Esophagus muscularis mucosa (tissue), 4 donors: Measurements from ENCODE around the gene UPK1B. TPM values are rescaled to one million over a fixed set of nuclear protein-coding genes. Genes with fewer than 3 reads are reported as not detected.

Source experiments
- DNase-seq: peaks from one replicate; pipeline ENCODE4 v3.0.0-alpha.2; 2017; ENCODE audit errors: extremely low spot score
- H3K27ac ChIP-seq, 4 donors: fragments of 200-600 bp; sonication (generic); replicated peaks in 1 of 4; 1 replicate in 3 of 4; 2 replicates in 1 of 4; pipeline ENCODE4 v1.5.1; 2016 to 2019; ENCODE audit warnings: mild to moderate bottlenecking in 1 of 4
- H3K27me3 ChIP-seq, 4 donors: fragments of 200-600 bp; sonication (generic); one replicate each; pipeline versions ENCODE4 v1.5.1 to v1.6.0; 2016 to 2019
- H3K36me3 ChIP-seq, 4 donors: fragments of 200-600 bp; sonication (generic); one replicate each; pipeline ENCODE4 v1.5.1; 2016 to 2019
- H3K4me1 ChIP-seq, 4 donors: fragments of 200-600 bp; sonication (generic); one replicate each; pipeline ENCODE4 v1.5.1; 2016 to 2019
- H3K4me3 ChIP-seq, 4 donors: fragments of 200-600 bp; sonication (generic); 1 replicate in 2 of 4; 2 replicates in 2 of 4; pipeline ENCODE4 v1.5.1; 2016 to 2019; ENCODE audit warnings: mild to moderate bottlenecking in 4 of 4, moderate library complexity in 1 of 4
- H3K9me3 ChIP-seq, 4 donors: fragments of 200-600 bp; sonication (generic); 1 replicate in 3 of 4; 2 replicates in 1 of 4; pipeline ENCODE4 v1.5.1; 2016 to 2019
- EP300 ChIP-seq: sonication (generic); formaldehyde crosslinking; IDR thresholded peaks from one replicate; pipeline ENCODE4 v1.6.1; 2017; ENCODE audit warnings: antibody characterized with exemption
- POLR2A ChIP-seq: fragments of 450-650 bp; IDR thresholded peaks from one replicate; pipeline ENCODE4 v1.6.1; 2017; ENCODE audit warnings: antibody characterized with exemption, moderate library complexity, mild to moderate bottlenecking, low read depth
- POLR2AphosphoS5 ChIP-seq, 2 donors: sonication (generic); formaldehyde crosslinking; IDR thresholded peaks; one replicate each; pipeline ENCODE4 v1.6.1; 2017; ENCODE audit warnings: antibody characterized with exemption in 2 of 2
- WGBS: methylation state at CpG from one replicate; pipeline ENCODE4 v1.1.5; 2018; 5-methylcytosine and 5-hydroxymethylcytosine counted together
- intact Hi-C: fragments of 100-400 bp; cut with DNase I; formaldehyde crosslinking; loops from one replicate; pipeline ENCODE4 v1.15.1; 2023
- total RNA-seq, 4 donors: library from RNA; depleted of rRNA; stranded (reverse); fragments of >200 nt; gene quantifications; one replicate each; pipeline versions ENCODE4 v1.1.0 to v1.2.1, GENCODE V29; 2016
- TF ChIP-seq, protein P1 (sequence below), 3 experiments: fragments of 200-600 bp in 2 of 3; fragments of 450-650 bp in 1 of 3; sonication (generic) in 2 of 3; IDR thresholded peaks; one replicate each; pipeline ENCODE4 v1.5.1; 2017 to 2019; ENCODE audit warnings: antibody characterized with exemption in 3 of 3, mild to moderate bottlenecking in 2 of 3, moderate library complexity in 1 of 3

The UPK1B gene
- total RNA-seq, 4 donors from 2014 or later, result not detected

DNA sequence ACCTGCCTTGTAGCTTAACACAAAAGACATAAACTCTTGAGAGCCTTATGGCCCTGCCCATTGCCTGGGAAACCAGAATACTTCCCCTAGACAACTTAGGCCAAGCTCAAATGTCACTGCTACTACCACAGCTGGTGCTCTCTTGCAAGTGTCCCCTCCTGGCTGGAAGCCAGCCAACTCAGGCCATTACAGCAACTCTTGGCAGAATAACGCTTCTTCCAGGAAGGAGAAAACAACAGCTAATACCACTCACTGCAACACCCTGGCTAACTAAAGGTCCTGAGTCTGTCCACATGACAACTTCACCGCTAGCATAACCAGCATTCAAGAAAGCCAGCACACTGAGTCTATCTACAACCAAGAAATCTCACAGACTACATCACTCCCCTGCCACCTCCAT, 72.4 kb downstream of the UPK1B start:
- intact Hi-C loops, result loop anchor here (10.0 kb wide), 1 partner anchor 361 kb away; no protein-coding TSS in a partner anchor
- WGBS, result 79% methylated on average over 2 of the region's 2 CpGs
- no peaks in the 10 kb centered on the region for H3K27me3 ChIP-seq
- H3K4me3 ChIP-seq, result no peak overlapping the region
- peaks cover 8 to 10% (median 9%) of the 10 kb centered on the region in 4 donors for H3K4me1 ChIP-seq
- no peak for DNase-seq
- no peaks in the 10 kb centered on the region for H3K36me3 ChIP-seq
- TF ChIP-seq, protein P1, sequence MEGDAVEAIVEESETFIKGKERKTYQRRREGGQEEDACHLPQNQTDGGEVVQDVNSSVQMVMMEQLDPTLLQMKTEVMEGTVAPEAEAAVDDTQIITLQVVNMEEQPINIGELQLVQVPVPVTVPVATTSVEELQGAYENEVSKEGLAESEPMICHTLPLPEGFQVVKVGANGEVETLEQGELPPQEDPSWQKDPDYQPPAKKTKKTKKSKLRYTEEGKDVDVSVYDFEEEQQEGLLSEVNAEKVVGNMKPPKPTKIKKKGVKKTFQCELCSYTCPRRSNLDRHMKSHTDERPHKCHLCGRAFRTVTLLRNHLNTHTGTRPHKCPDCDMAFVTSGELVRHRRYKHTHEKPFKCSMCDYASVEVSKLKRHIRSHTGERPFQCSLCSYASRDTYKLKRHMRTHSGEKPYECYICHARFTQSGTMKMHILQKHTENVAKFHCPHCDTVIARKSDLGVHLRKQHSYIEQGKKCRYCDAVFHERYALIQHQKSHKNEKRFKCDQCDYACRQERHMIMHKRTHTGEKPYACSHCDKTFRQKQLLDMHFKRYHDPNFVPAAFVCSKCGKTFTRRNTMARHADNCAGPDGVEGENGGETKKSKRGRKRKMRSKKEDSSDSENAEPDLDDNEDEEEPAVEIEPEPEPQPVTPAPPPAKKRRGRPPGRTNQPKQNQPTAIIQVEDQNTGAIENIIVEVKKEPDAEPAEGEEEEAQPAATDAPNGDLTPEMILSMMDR (IDR thresholded peaks at IDR 0.05), result no peak
- TF ChIP-seq POLR2AphosphoS5 (IDR thresholded peaks at IDR 0.05), result no peak
- no peak for TF ChIP-seq POLR2A
- TF ChIP-seq EP300, result no peak
- peaks cover 0 to 10% (median 3%) of the 10 kb centered on the region in 4 donors for H3K9me3 ChIP-seq
- no peak overlapping the region for H3K27ac ChIP-seq

Other genes with a start within 250 kb of the UPK1B start
- 10 to 100 TPM in 1 of 4 donors, 1 to 10 TPM in 3; 7.0 to 13.7 (median 8.2) TPM for gene IGSF11, start 138.8 kb upstream of the UPK1B start, total RNA-seq
- gene TEX55, start 27.4 kb upstream of the UPK1B start, total RNA-seq, result not detected
- 10 to 100 TPM; 13.3 to 15.4 (median 14.0) TPM for gene B4GALT4, start 67.3 kb downstream of the UPK1B start, total RNA-seq
- 10 to 100 TPM; 14.5 to 25.9 (median 23.1) TPM for gene ARHGAP31, start 120.8 kb downstream of the UPK1B start, total RNA-seq